ENCODE data around the gene CDH2.

GRCh38 chr18:28175930-28176697 is 816 bp downstream of the CDH2 start:
- TF ChIP-seq, protein P1, sequence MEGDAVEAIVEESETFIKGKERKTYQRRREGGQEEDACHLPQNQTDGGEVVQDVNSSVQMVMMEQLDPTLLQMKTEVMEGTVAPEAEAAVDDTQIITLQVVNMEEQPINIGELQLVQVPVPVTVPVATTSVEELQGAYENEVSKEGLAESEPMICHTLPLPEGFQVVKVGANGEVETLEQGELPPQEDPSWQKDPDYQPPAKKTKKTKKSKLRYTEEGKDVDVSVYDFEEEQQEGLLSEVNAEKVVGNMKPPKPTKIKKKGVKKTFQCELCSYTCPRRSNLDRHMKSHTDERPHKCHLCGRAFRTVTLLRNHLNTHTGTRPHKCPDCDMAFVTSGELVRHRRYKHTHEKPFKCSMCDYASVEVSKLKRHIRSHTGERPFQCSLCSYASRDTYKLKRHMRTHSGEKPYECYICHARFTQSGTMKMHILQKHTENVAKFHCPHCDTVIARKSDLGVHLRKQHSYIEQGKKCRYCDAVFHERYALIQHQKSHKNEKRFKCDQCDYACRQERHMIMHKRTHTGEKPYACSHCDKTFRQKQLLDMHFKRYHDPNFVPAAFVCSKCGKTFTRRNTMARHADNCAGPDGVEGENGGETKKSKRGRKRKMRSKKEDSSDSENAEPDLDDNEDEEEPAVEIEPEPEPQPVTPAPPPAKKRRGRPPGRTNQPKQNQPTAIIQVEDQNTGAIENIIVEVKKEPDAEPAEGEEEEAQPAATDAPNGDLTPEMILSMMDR (IDR thresholded peaks at IDR 0.05): no peak
- TF ChIP-seq POLR2A (IDR thresholded peaks at IDR 0.05): no peak
- no peak for TF ChIP-seq EP300 (IDR thresholded peaks at IDR 0.05)
